NCI-H1694 (cell line): ENCODE results near the gene TRAF4.
"Not testable (repeated sequence)": the region's sequence is repeated elsewhere in the genome, so short reads cannot be mapped to it uniquely, and the experiment has no call there.

ENCODE experiments used
- DNase-seq: peaks from one replicate; lab custom pipeline; 2025; lab: John Stamatoyannopoulos, UW

The TRAF4 gene

GRCh38 chr17:28733346-28733745, 10.5 kb upstream of the TRAF4 start:
- no peak for DNase-seq

GRCh38 chr17:28734712-28735241, 9.0 kb upstream of the TRAF4 start:
- DNase-seq, result no peak

GRCh38 chr17:28735242-28735722, 8.5 kb upstream of the TRAF4 start:
- no peak for DNase-seq

- not testable (repeated sequence) for DNase-seq
Measured at GRCh38 chr17:28735913-28736769, 7.7 kb upstream of the TRAF4 start.

GRCh38 chr17:28737316-28737715, 6.5 kb upstream of the TRAF4 start:
- no peak for DNase-seq

GRCh38 chr17:28737770-28738679, 5.8 kb upstream of the TRAF4 start:
- DNase-seq, result no peak

- DNase-seq, result no peak
Measured at GRCh38 chr17:28738680-28739384, 5.0 kb upstream of the TRAF4 start.

- DNase-seq, result no peak
Measured at GRCh38 chr17:28740406-28741357, 3.1 kb upstream of the TRAF4 start.

GRCh38 chr17:28741358-28742349, 2.2 kb upstream of the TRAF4 start:
- DNase-seq, result no peak

GRCh38 chr17:28744104-28744971, 527 bp downstream of the TRAF4 start:
- DNase-seq, result no peak

- DNase-seq, result no peak
Measured at GRCh38 chr17:28744972-28745785, 1.4 kb downstream of the TRAF4 start.

GRCh38 chr17:28745786-28746411, 2.1 kb downstream of the TRAF4 start:
- DNase-seq, result no peak

- DNase-seq, result peak; percentile 81
Measured at GRCh38 chr17:28746611-28747050, 2.8 kb downstream of the TRAF4 start.

GRCh38 chr17:28747051-28747691, 3.4 kb downstream of the TRAF4 start:
- DNase-seq, result peak; percentile 66

GRCh38 chr17:28747801-28748750, 4.3 kb downstream of the TRAF4 start:
- no peak for DNase-seq
